HG03460 (cell line): Measurements from ENCODE around the gene TEX47.

Experiments used
- ATAC-seq: cut with Tn5 transposase; IDR thresholded peaks from one replicate; pipeline ENCODE4 v1.9.1; 2021; ENCODE audit not compliant: unreplicated experiment

Gene TEX47

DNA sequence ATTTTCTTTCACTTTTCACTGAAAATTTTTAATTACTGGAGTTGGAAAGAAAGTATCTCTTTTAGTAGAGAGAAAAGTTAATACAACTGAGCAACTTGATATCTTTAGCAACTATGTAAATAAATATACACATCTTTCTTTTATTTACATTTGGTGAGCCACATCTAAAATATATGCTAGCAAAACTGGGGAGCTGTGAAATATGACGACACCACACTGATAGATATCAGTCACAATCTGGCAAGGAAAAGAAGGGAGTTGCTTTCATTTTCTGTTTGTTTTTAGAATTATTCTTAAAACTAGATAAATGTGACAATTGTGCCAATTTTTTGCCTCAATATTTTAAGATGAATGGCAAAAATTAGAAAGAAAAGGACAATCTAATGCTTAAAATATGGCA is 38.7 kb downstream of the TEX47 start:
- no peak for ATAC-seq

DNA sequence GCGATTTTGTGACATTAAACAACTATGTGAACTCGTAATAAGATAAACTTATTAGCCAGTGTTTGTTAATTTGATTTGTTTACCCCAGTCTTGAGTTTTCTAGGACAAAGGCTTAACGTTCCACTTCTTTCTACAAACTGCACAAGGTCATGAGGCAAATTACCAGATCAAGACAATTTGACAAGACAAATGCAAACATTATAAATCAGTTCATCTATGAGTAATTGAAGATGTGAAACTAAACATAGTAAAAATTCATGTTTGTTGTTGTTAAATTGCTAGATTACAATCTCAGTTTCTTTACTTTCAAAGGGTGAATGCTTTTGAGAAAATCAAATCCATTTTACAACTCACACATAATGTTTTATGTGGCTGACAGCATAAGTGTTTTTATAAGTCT is 49.4 kb downstream of the TEX47 start:
- ATAC-seq: no peak
